HEK293T (cell line): ENCODE results near the gene SCNN1B.
A peak's percentile ranks its signal among the peaks of the same experiment; 100 is the strongest.

Experiments
- CTCF ChIA-PET: fragments of 350-600 bp; formaldehyde crosslinking; extraction: SDS; loops from one replicate; lab custom pipeline; 2021; ENCODE audit warnings: antibody characterized with exemption, inconsistent platforms; lab: Yijun Ruan, JAX
- POLR2A ChIA-PET: fragments of 350-600 bp; formaldehyde crosslinking; extraction: SDS; loops from one replicate; lab custom pipeline; 2020; ENCODE audit warnings: antibody characterized with exemption, inconsistent platforms; lab: Yijun Ruan, JAX
- DNase-seq: peaks from one replicate; pipeline ENCODE4 v3.0.0; 2012; ENCODE audit warnings: mixed read lengths; ENCODE audit errors: extremely low spot score
- ARNT ChIP-seq: fragments of 450-650 bp; IDR thresholded peaks from 2 replicates; pipeline ENCODE4 v1.6.1; 2017; ENCODE audit warnings: mild to moderate bottlenecking
- BHLHE40 ChIP-seq: fragments of 450-650 bp; IDR thresholded peaks from 2 replicates; pipeline ENCODE4 v1.6.1; 2016; ENCODE audit warnings: mild to moderate bottlenecking, moderate library complexity, borderline replicate concordance
- CTBP1 ChIP-seq: fragments of 450-650 bp; IDR thresholded peaks from 2 replicates; pipeline ENCODE4 v1.6.1; 2016; ENCODE audit warnings: borderline replicate concordance
- ELF4 ChIP-seq: fragments of 450-650 bp; IDR thresholded peaks from 2 replicates; pipeline ENCODE4 v1.6.1; 2017; ENCODE audit warnings: antibody characterized with exemption
- FOXA1 ChIP-seq: fragments of 450-650 bp; IDR thresholded peaks from 2 replicates; pipeline ENCODE4 v1.6.1; 2016; ENCODE audit warnings: mild to moderate bottlenecking
- FOXK2 ChIP-seq: fragments of 450-650 bp; IDR thresholded peaks from 2 replicates; pipeline ENCODE4 v1.6.1; 2016; ENCODE audit warnings: mild to moderate bottlenecking
- FOXM1 ChIP-seq: fragments of 450-650 bp; IDR thresholded peaks from 2 replicates; pipeline ENCODE4 v1.6.1; 2017; ENCODE audit warnings: mild to moderate bottlenecking, borderline replicate concordance
- HDGF ChIP-seq: fragments of 450-650 bp; IDR thresholded peaks from 2 replicates; pipeline ENCODE4 v1.6.1; 2017; ENCODE audit warnings: antibody characterized with exemption, borderline replicate concordance
- L3MBTL2 ChIP-seq: fragments of 450-650 bp; conservative IDR thresholded peaks from 2 replicates; pipeline ENCODE4 v1.6.1; 2016; ENCODE audit warnings: mild to moderate bottlenecking
- LEF1 ChIP-seq: fragments of 450-650 bp; IDR thresholded peaks from 2 replicates; pipeline ENCODE4 v1.6.1; 2017; ENCODE audit warnings: mild to moderate bottlenecking, borderline replicate concordance
- NFRKB ChIP-seq: fragments of 450-650 bp; IDR thresholded peaks from 2 replicates; pipeline ENCODE4 v1.6.1; 2016; ENCODE audit warnings: mild to moderate bottlenecking, moderate library complexity
- PKNOX1 ChIP-seq: fragments of 450-650 bp; IDR thresholded peaks from 2 replicates; pipeline ENCODE4 v1.6.1; 2016
- SP1 ChIP-seq: fragments of 450-650 bp; IDR thresholded peaks from 2 replicates; pipeline ENCODE4 v1.6.1; 2017
- SUZ12 ChIP-seq: fragments of 450-650 bp; IDR thresholded peaks from 2 replicates; pipeline ENCODE4 v1.6.1; 2016; ENCODE audit warnings: mild to moderate bottlenecking
- TARDBP ChIP-seq: fragments of 450-650 bp; IDR thresholded peaks from 2 replicates; pipeline ENCODE4 v1.6.1; 2016
- ZNF384 ChIP-seq: fragments of 450-650 bp; IDR thresholded peaks from 2 replicates; pipeline ENCODE4 v1.6.1; 2016

SCNN1B gene

GRCh38 chr16:23339787-23340186 is 37.7 kb downstream of the SCNN1B start:
- TF ChIP-seq NFRKB = no peak
- ChIA-PET CTCF (no interaction called here), POLR2A (no interaction called here)
- DNase-seq = no peak

GRCh38 chr16:23342083-23342640 is 40.1 kb downstream of the SCNN1B start:
- POLR2A ChIA-PET = no interaction called here
- no peak for DNase-seq
- no peak for TF ChIP-seq NFRKB
- TF ChIP-seq BHLHE40 = no peak
- TF ChIP-seq HDGF = no peak
- CTCF ChIA-PET = no interaction called here

DNA sequence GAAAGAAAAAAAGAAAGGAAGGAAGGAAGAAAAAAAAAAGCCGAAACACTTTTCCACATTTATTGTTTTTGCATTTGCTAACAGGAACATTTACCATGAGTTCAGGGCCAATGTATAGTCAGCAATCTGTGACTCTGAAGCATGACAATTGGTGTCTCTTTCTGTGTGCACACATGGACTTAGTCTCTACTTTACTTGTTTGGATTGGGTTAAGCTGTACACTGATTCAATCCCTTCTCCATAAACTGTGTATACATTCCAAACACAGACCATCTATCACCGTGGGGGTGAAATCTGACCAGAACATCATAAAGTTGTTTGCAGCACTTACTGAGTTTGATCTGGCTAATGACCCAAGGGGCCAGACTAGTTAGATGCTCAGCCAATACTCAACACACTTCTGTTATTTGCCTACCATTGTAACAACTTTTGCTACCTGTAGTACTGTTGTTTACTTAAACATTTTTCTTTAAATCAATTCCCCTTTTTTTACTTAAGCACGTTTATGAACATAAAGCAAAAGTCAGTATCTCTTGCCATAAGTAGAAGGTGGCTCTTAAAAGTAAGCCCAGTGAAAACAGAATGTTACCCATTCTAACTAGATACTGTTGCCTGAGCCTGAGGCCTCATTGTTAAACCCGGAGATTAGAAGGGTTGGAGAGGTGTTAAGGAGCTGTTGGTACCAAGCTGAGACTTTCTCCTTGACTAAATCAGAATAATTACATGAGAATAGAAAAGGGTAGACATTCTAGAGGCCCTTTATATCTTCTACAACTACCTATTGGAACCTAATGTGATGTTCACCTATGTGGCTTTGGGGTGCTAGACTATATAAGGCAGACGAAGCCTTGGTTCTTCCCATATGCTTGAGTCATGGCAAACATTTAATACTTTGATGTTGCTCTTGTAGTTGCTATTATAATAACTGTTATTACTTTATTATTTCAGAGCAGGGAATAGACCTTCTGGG is 41.8 kb downstream of the SCNN1B start:
- ChIA-PET CTCF (no interaction called here), POLR2A (no interaction called here)
- no peak for DNase-seq
- no peak for TF ChIP-seq SUZ12
- TF ChIP-seq SP1 = no peak
- TF ChIP-seq ARNT = no peak

- TF ChIP-seq CTBP1 (no peak), ELF4 (no peak), FOXK2 (no peak), HDGF (no peak), L3MBTL2 (no peak), SP1 (no peak), SUZ12 (no peak), TARDBP (no peak), NFRKB (no peak)
- POLR2A ChIA-PET = no interaction called here
- CTCF ChIA-PET = no interaction called here
- DNase-seq = no peak
These were observed 43.1 kb downstream of the SCNN1B start for GRCh38 chr16:23345237-23345636.

GRCh38 chr16:23348579-23349469 is 46.7 kb downstream of the SCNN1B start:
- ChIA-PET POLR2A (no interaction called here), CTCF (interaction anchor here (1.0 kb wide), 1 partner anchor 102 kb away, joined by 3 read pairs; no protein-coding TSS in a partner anchor)
- DNase-seq = peak; percentile 34
- TF ChIP-seq SP1 (no peak), SUZ12 (no peak), NFRKB (no peak), TARDBP (no peak), FOXA1 (no peak), L3MBTL2 (no peak), ELF4 (no peak), CTBP1 (no peak), FOXM1 (no peak), LEF1 (no peak), HDGF (no peak), FOXK2 (no peak), ARNT (no peak), ZNF384 (no peak), PKNOX1 (no peak), BHLHE40 (no peak)

DNA sequence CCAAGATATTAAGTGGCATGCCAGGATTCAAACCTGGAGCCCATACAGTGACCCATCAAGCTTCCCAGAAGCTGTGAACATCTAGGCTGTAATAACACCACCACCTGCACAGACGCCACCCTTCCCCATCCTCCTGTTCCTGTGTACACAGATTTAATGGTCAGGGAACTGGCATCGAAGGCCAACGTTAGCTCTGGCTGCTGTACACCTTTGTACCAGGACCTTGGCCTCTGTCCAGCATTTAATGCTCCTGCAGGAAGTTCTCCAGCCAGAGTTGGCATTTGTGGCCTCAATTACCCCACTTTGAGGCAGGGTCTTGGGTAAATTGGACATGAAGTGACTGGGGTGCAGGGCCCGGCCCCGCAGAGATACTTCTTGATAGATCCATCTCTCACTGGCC is 49.3 kb downstream of the SCNN1B start:
- TF ChIP-seq SP1 (no peak), FOXK2 (no peak), HDGF (no peak), ARNT (no peak), PKNOX1 (no peak), BHLHE40 (no peak), L3MBTL2 (no peak), FOXM1 (no peak), ELF4 (no peak), NFRKB (no peak), LEF1 (no peak), FOXA1 (no peak)
- ChIA-PET CTCF (no interaction called here), POLR2A (no interaction called here)
- no peak for DNase-seq

GRCh38 chr16:23353440-23353839 is 51.3 kb downstream of the SCNN1B start:
- CTCF ChIA-PET = no interaction called here

More at GRCh38 chr16:23353440-23353839, 51.3 kb downstream of the SCNN1B start:
- DNase-seq = no peak
- 0 out of 2 replicates have a peak, but pooled peaks have one; percentile 15 for TF ChIP-seq L3MBTL2
- no peak for TF ChIP-seq FOXM1
- POLR2A ChIA-PET = no interaction called here
